OCI-LY1 (cell line): ENCODE results near the gene HHIPL1.
"Not testable (repeated sequence)": the region's sequence is repeated elsewhere in the genome, so short reads cannot be mapped to it uniquely, and the experiment has no call there.

Source experiments
- EZH2 ChIP-seq: fragments of 200-600 bp; sonication (generic), shearing (Covaris generic); IDR thresholded peaks from 2 replicates; pipeline ENCODE4 v1.8.0; 2017; ENCODE audit warnings: borderline replicate concordance, mixed run types, mild to moderate bottlenecking, antibody characterized with exemption, low read length, moderate library complexity, mixed read lengths
- TF ChIP-seq, protein P1 (sequence below): fragments of 200-600 bp; sonication (generic), shearing (Covaris generic); IDR thresholded peaks from 2 replicates; pipeline ENCODE4 v1.5.1; 2017; ENCODE audit warnings: mild to moderate bottlenecking, antibody characterized with exemption, low read length, moderate library complexity, mixed read lengths

DNA sequence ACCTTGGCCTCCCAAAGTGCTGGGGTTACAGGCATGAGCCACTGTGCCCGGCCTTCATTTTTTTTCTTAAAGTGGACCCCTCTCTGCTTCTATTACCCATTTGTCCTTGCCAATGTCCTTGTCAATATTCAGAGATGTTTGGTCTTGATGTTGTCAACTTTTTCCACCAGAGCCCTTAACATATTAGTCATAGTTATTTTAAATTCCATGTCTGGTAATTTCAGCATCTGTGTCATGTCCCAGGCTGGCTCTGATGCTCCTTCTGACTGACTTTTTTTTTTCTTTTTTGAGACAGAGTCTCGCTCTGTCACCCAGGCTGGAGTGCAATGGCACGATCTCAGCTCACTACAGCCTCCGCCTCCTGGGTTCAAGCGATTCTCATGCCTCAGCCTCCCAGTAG is 2.2 kb upstream of the HHIPL1 start:
- TF ChIP-seq, protein P1, sequence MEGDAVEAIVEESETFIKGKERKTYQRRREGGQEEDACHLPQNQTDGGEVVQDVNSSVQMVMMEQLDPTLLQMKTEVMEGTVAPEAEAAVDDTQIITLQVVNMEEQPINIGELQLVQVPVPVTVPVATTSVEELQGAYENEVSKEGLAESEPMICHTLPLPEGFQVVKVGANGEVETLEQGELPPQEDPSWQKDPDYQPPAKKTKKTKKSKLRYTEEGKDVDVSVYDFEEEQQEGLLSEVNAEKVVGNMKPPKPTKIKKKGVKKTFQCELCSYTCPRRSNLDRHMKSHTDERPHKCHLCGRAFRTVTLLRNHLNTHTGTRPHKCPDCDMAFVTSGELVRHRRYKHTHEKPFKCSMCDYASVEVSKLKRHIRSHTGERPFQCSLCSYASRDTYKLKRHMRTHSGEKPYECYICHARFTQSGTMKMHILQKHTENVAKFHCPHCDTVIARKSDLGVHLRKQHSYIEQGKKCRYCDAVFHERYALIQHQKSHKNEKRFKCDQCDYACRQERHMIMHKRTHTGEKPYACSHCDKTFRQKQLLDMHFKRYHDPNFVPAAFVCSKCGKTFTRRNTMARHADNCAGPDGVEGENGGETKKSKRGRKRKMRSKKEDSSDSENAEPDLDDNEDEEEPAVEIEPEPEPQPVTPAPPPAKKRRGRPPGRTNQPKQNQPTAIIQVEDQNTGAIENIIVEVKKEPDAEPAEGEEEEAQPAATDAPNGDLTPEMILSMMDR: not testable (repeated sequence)
- not testable (repeated sequence) for TF ChIP-seq EZH2
